ENCODE results near the gene ULK4. TPM values are rescaled to one million over a fixed set of nuclear protein-coding genes. Genes with fewer than 3 reads are reported as not detected.

ULK4 gene
- polyA plus RNA-seq, 1 experiment = 1.6 TPM

DNA sequence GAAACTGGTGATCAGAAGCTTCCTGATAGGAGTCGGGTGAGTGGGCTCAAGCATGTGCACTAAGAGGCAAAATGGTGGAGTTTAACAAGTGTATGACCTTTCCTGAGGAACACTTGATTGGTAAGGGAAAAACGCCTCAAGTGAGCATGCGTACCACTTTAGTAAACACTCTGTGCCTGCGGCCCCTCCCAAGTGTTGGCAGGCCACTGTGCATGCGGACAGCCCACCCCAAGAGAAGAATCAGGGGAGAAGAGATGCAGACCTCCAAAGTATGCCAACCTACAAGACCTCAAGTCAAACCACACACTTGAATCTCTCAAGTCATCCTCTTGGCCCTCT lies 640.3 kb downstream of the ULK4 start:
- Histone ChIP-seq H3K27me3 (ENCODE audit: control insufficient read depth, insufficient read depth, low read length) (no peaks in the 10 kb centered on the region), H3K36me3 (ENCODE audit: control insufficient read depth, insufficient read depth, low read length) (no peaks in the 10 kb centered on the region), H3K4me3 (ENCODE audit: low read depth, low read length) (no peak overlapping the region)
- TF ChIP-seq, protein P1, sequence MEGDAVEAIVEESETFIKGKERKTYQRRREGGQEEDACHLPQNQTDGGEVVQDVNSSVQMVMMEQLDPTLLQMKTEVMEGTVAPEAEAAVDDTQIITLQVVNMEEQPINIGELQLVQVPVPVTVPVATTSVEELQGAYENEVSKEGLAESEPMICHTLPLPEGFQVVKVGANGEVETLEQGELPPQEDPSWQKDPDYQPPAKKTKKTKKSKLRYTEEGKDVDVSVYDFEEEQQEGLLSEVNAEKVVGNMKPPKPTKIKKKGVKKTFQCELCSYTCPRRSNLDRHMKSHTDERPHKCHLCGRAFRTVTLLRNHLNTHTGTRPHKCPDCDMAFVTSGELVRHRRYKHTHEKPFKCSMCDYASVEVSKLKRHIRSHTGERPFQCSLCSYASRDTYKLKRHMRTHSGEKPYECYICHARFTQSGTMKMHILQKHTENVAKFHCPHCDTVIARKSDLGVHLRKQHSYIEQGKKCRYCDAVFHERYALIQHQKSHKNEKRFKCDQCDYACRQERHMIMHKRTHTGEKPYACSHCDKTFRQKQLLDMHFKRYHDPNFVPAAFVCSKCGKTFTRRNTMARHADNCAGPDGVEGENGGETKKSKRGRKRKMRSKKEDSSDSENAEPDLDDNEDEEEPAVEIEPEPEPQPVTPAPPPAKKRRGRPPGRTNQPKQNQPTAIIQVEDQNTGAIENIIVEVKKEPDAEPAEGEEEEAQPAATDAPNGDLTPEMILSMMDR (IDR thresholded peaks at IDR 0.05; ENCODE audit: insufficient read depth, low read depth, low read length) = no peak
- DNase-seq (ENCODE audit: low read depth) = no peak
- ChIA-PET CTCF (interaction anchor here (1.2 kb wide), 1 partner anchor 14 kb away, joined by 3 read pairs; no protein-coding TSS in a partner anchor), POLR2A (no interaction called here)

DNA sequence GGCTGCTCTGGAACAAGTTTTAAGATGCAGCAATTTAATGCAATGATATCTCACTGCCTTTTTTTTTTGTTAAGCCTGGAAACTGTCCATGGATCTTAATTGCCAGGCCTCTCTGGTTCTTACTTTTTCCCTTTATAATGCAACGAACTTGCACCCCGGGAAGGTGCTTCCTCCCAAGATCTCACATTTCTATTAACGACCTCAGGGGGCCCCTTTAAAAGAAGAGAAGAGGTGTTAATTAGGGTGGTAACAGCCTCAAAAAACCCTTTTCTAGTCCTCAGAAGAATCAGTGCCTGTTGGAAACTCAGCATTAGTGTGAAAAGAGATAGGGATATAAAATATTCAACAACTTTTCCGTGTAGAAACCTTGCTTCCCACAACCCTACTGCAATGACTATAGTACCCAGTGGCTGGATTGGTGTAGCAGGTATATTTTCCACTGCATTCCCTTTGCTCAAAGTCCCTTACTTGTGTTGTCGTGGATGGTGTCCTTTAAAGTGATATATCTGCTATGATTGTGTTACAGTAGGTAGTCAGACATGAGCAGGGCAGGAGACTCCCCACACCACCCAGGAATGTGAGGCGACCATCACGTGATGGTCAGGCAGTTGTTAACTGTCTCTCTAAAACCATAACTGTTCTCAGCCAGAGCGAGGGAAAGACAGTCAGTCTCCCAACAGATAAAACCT lies 640.8 kb downstream of the ULK4 start:
- Histone ChIP-seq H3K27me3 (ENCODE audit: control insufficient read depth, insufficient read depth, low read length) (no peaks in the 10 kb centered on the region), H3K36me3 (ENCODE audit: control insufficient read depth, insufficient read depth, low read length) (no peaks in the 10 kb centered on the region), H3K4me3 (ENCODE audit: low read depth, low read length) (no peak overlapping the region)
- POLR2A ChIA-PET = no interaction called here
- CTCF ChIA-PET = interaction anchor here (1.2 kb wide), 1 partner anchor 15 kb away, joined by 3 read pairs; no protein-coding TSS in a partner anchor
- no peak for DNase-seq (ENCODE audit: low read depth)
- TF ChIP-seq, protein P1 (IDR thresholded peaks at IDR 0.05; ENCODE audit: insufficient read depth, low read depth, low read length) = no peak

DNA sequence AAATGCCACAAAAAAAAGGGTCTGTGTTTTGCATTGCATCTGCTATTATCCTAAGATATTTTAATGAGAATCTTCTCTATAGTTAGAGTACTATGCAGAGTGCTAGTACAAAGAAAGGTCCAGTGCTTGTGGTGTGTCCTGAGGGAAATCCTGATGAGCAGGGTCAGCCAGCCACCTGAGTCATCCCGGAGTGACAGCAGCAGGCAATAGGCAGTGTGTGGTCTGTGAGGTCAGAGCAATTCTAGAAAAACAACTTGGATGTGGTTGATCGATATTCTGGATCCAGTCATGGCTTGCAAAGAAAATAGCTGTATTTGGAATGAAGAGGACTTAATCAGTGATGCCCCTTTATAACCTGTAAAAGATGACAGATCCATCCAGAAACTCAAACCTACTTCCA lies 643.4 kb downstream of the ULK4 start:
- Histone ChIP-seq H3K27me3 (ENCODE audit: control insufficient read depth, insufficient read depth, low read length) (no peaks in the 10 kb centered on the region), H3K36me3 (ENCODE audit: control insufficient read depth, insufficient read depth, low read length) (no peaks in the 10 kb centered on the region), H3K4me3 (ENCODE audit: low read depth, low read length) (no peak overlapping the region)
- TF ChIP-seq, protein P1 (IDR thresholded peaks at IDR 0.05; ENCODE audit: insufficient read depth, low read depth, low read length) = no peak
- ChIA-PET CTCF (no interaction called here), POLR2A (no interaction called here)
- no peak for DNase-seq (ENCODE audit: low read depth)

DNA sequence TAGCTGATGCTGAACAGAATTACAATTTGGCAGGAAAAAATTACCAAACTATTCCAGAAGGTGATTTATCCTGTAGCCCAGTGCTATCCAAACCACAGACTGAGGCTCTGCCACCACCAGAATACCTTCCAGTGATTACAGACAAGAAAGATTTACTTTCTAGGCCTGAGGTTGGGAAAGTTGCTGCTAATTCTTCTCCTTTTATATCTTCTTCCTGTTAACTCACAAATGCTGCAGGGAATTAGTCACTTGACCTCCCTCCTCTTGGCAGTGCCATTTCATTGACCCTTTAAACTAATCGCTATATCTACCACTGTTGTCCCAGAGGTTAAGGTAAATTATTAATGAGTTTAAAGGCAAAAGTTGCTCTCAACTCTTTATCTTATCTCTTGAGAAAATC lies 644.2 kb downstream of the ULK4 start:
- CTCF ChIA-PET = no interaction called here
- POLR2A ChIA-PET = no interaction called here
- TF ChIP-seq, protein P1 (IDR thresholded peaks at IDR 0.05; ENCODE audit: insufficient read depth, low read depth, low read length) = no peak
- H3K36me3 ChIP-seq (ENCODE audit: control insufficient read depth, insufficient read depth, low read length) = no peaks in the 10 kb centered on the region
- H3K27me3 ChIP-seq (ENCODE audit: control insufficient read depth, insufficient read depth, low read length) = no peaks in the 10 kb centered on the region
- DNase-seq (ENCODE audit: low read depth) = no peak
- no peak overlapping the region for H3K4me3 ChIP-seq (ENCODE audit: low read depth, low read length)

DNA sequence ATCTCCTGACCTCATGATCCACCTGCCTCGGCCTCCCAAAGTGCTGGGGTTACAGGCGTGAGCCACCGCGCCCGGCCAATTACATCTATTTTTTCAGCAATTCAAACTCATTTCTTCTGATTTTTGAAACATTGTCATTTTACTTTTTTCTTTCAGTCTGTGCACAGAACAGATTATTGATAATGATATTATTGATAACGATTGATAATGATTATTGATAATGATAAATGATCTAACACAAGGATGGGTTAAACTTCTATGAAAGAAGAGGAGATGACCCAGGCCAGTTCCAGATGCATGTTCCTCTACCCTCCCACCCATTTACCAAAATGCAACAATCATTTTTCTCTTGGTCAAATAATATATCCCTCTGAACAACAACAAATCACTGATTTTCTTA lies 644.6 kb downstream of the ULK4 start:
- ChIA-PET CTCF (no interaction called here), POLR2A (no interaction called here)
- no peak for DNase-seq (ENCODE audit: low read depth)
- TF ChIP-seq, protein P1 (IDR thresholded peaks at IDR 0.05; ENCODE audit: insufficient read depth, low read depth, low read length) = no peak
- Histone ChIP-seq H3K36me3 (ENCODE audit: control insufficient read depth, insufficient read depth, low read length) (no peaks in the 10 kb centered on the region), H3K27me3 (ENCODE audit: control insufficient read depth, insufficient read depth, low read length) (no peaks in the 10 kb centered on the region), H3K4me3 (ENCODE audit: low read depth, low read length) (no peak overlapping the region)

Data from BJ (cell line).